ENCODE data around the gene WSCD1.

Gene WSCD1

DNA sequence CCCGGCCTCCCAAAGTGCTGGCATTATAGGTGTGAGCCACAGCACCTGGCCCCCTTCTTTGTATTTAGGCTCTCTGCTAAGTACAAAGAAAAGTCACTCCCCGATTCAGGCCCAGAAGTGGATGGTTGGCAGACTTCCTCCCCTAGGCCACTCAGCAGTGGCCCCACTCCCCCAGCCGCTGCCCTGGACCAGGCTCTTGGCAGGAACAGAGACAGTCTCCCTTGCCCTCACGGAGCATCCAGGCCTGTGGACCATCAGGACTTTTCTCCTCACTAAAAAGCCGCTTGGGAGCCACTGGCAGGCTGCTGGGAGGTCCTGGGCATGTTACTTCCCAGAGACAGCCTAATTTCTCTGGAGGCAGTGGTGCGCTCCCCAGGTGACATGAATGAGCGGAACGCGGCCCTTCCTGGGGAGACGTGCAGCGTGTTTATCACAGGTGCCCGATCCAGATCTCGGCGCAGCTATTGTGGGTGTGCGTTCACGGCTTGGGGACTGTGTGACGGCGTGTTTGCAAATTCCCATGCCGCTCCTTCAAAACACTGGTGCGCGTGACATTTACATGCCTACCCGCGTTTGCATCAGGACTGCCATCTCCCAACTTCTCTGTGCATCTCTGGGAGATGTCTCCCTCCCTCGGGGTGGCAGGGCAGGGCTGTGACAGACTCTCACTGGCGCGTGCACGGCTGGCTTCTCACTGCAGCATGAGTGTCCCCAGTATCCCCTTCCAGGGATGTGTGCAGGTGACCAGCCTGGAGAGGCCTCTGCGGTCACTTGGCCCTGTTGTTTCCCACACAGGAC is 16.6 kb downstream of the WSCD1 start:
- no peak for DNase-seq (ENCODE audit: low spot score)

GRCh38 chr17:6088141-6088540 is 18.0 kb downstream of the WSCD1 start:
- DNase-seq (ENCODE audit: low spot score), result no peak

- DNase-seq (ENCODE audit: low spot score), result no peak
Observed at GRCh38 chr17:6090253-6090652, 20.1 kb downstream of the WSCD1 start.

DNA sequence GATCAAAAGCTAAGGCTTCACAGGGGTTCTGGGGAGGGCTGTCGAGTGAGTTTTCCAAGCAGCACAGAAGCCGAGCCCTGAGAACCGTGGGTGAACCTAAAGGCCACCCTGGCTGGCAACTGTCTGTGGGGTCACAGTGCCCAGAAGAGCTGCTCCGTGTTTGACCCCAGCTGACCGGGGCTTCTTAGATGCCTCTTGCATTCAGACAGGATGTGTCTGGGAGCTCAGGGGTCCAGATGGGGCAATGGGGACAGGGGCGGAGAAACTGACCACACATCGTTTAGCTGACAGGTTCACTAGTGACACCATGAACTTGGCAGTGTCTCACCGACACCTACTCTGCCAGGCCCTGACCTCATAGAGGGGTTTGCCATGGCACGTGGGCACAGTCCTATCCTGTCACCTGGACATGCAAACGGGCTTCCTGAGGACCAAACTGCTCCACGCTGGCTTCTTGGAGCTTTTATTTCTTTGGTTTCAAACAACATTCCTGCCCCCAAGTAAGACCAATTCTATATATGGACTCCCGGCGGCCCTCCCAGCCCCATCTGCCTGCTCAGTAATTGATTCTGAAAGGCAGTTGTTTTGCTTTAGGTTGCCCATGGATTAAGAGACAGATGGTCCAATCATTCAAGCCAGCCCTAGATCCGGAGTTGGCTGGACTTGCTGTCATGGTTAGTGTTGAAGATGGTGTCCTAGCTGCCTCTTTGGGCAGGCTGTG is 22.2 kb downstream of the WSCD1 start:
- DNase-seq (ENCODE audit: low spot score), result no peak

DNA sequence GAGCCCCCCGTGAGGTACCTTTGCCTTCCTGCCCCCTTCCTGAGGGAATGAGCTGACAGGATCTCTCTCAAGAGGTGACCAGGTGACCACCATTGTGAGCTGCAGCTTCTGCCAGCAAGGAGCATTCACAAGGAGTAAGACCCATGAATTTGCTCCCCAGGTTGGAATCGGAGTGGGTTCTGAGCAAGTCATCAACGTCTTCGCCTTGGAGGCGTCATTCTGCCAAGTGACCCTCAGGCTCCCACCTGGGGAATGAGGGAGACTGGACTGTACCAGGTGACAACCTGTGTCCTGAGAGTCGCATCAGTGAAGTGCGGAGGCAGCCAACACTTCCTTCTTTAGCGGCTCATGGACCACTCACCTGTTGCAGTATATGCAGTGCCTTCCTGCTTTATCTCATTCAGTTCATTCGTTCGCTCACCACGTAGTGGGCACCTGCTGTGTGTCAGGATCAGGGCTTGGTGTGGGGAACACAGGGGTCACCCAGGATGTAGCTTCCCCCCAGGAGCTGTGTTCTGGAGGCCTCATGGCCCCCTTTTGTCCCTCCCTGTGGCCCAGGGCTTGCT is 22.8 kb downstream of the WSCD1 start:
- DNase-seq (ENCODE audit: low spot score), result no peak

DNA sequence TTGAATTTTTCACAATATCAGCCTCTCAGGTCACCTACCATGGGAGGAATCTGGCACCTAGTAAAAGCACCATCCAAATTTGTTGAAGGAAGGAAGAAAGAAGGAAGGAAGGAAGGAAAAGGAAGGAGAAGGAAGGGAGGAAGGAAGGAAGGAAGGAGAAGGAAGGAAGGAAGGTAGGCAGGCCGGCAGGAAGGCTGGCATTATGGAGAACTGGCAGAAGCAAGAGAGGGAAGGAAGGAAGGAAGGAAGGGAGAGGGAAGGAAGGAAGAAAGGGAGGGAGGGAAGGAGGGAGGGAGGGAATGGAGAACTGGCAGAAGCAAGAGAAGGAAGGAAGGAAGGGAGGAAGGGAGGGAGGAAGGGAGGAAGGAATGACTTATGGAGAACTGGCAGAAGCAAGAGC is 24.3 kb downstream of the WSCD1 start:
- no peak for DNase-seq (ENCODE audit: low spot score)

GRCh38 chr17:6094926-6095325 is 24.7 kb downstream of the WSCD1 start:
- DNase-seq (ENCODE audit: low spot score), result no peak

DNA sequence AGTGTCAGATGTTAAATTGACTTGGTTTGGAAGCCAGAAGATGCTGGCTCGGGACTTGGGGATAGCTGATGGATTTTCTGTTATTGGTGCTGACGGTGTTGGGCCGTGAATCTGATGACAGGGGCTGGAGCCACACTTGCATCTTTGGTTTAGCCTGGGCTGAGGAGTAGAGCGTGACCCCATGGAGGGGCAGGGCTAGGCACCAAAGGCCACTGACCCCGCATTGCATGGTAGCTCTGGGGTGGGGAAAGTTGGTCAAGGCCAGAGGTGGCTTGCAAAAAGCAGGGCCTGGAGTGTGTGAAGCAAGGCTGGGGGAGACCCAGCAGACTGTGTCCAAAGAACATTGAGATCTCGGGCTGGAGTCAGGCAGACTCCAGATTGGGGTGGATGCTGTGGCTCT is 25.3 kb downstream of the WSCD1 start:
- no peak for DNase-seq (ENCODE audit: low spot score)

DNA sequence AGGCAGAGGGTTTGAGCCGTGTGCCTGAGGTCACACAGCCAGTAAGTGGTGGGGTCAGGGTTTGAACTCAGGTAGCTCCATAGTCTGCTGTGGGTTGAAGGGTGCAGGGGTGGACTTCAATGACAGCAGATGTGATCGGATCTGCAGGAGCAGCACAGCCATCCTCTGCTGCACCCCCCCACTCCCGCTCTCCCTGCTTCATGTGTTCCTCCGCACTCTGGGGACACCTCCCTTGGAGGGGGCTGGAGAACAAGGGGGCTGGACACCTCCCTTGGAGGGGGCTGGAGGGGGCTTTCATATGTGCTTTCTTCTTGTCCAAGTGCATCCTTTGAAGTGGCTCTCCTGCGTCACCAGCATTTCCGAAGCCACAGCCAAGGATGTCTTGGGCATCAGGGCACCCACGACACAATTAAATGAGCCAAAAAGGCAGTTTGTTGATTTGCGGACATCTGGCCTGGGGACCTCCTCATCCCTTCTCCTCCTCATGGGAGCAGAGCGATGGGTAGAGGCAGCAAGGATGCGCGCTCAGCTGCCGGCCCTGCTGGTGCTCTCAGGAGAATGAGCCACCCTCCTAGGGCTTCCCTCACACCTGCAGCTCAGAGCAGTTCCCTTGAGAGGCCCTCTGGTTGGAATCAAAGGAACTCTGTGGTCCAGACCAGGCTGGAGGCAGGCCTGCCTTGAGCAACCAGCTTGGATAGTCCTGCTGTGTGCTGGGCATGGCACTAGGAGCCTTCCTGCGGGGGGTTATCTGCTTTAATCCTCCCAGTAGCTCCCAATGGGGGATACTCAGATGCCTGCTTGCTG is 26.2 kb downstream of the WSCD1 start:
- DNase-seq (ENCODE audit: low spot score), result no peak

DNA sequence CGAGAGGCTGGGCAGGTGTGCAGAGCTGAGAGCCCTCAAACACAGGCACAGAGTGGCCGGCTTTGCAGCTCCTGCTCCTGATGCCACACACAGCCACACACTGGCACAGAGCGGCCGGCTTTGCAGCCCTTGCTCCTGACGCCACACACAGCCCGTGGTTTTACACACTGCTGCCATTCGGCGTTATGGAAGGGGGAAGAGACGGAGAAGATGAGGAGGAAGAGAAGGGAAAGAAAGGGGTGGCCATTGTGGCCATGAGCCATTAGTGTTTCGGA is 26.8 kb downstream of the WSCD1 start:
- no peak for DNase-seq (ENCODE audit: low spot score)

GRCh38 chr17:6098050-6098822 is 28.1 kb downstream of the WSCD1 start:
- DNase-seq (ENCODE audit: low spot score), result no peak

DNA sequence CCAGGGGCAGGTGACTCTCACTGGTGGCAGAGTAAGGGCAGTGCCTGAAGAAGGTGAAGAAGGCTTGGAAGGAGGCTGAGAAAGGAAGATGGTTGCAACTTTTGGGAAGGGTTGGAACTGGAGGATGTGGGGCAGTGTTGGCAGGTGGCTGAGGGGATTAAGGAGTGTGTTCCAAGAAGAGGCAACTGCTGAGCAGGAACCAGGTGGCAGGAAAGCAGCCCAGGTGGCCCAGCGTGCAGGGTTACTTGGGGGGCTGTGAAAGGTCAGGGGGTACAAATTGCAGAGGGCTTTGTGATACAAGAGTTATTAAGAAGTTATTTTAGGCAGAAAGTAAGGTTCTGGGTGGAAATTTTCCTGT is 28.6 kb downstream of the WSCD1 start:
- no peak for DNase-seq (ENCODE audit: low spot score)

DNA sequence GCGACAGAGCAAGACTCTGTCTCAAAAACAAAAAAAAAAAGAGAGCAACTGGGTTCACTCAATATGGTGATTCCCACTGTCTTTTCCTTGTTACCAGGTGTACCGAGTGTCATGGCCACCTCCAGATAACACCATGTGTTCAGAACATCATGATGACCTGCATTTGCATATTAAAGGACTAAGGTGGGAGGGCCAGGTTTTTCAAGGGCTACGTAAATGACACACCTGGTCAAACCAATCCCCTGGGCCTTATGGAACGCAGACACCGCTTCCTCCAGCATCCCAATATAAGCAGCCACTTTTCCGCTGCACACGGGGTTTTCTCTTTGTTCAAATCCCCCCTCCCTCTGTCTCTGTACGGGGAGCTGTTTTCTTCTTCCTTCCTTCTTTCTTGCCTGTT is 29.3 kb downstream of the WSCD1 start:
- no peak for DNase-seq (ENCODE audit: low spot score)

GRCh38 chr17:6100146-6100545 is 30.0 kb downstream of the WSCD1 start:
- no peak for DNase-seq (ENCODE audit: low spot score)

DNA sequence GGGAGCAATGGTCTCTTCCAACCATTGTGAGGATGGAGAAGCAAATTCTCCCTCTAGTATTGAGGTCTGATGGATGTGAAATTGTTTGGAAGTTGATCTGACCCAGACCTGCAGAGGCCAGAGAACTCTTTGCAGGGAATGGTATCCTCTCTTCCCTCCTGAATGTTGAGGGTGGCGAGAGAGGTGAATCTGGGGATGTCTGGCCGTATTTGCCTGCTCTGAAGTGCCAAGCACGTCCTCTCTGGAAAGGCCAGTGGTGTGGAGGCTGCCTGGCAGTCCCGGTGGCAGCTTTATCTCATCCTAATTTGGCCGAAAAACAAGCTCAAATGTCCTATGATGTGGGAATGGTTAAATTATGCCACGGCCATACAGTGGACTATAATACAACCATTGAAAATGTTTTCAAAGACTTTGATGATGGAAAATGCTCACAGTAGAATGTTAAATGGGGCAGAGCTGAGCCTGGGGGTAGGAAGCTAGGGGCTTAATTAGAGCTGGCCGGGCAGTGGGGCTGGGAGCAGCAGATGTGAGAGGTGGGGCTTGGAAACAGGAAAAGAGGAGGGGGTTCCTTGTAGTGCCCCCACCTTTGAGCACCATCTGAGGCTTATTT is 30.8 kb downstream of the WSCD1 start:
- DNase-seq (ENCODE audit: low spot score), result no peak

- DNase-seq (ENCODE audit: low spot score), result no peak
Observed at GRCh38 chr17:6101706-6102105, 31.5 kb downstream of the WSCD1 start.

DNA sequence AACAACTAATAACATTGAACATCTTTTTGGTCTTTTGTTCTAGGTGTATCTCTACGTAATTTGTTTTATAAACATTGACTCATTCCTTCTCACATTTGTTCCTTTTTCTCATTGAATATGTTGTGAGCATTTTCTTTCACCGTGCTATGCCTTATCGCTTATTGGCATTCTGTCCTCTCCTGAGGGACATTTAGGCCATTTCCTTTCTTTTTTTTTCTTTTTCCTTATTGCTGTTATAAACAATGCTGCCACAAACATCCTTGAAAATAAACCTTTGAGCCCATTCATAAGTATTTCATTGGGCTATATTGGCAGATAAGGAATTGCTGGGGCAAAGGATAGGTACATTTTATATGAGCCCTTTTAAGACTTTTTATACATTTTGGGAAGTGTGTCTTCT is 32.4 kb downstream of the WSCD1 start:
- no peak for DNase-seq (ENCODE audit: low spot score)

DNA sequence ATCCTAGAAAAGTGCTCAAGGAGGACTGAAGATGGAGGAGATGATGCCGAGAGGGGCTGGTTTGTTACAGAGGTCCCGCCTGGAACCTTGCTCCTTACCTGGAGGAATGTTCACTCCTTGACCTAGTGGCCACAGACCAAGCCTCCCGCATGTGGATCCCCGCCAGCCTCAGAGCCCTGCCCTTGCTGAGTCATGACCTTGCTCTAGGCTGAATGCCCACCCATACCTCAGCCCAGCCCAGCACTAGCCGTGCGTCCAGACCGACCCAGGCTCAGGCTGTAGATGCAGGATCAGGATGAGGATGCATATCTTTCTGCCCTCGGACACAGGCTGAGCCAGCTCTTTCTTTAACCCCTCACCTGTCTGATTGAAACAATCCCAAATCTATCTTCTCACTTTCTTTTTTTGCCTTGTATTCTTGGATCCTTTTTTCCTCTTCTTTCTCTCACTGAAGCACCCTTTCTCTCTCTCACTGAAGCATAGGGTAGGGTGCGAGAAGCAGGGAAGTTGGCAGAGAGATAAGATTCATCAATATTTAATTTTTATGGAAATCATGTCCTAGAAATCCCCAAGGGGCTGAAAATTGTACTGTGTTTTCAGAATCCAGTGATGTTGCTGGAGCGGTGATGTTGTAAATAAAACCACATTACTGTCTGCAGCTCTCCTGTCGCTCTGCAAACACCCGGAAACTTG is 34.9 kb downstream of the WSCD1 start:
- no peak for DNase-seq (ENCODE audit: low spot score)

GRCh38 chr17:6105649-6106007 is 35.4 kb downstream of the WSCD1 start:
- no peak for DNase-seq (ENCODE audit: low spot score)

- DNase-seq (ENCODE audit: low spot score), result no peak
Observed at GRCh38 chr17:6106212-6106611, 36.0 kb downstream of the WSCD1 start.

DNA sequence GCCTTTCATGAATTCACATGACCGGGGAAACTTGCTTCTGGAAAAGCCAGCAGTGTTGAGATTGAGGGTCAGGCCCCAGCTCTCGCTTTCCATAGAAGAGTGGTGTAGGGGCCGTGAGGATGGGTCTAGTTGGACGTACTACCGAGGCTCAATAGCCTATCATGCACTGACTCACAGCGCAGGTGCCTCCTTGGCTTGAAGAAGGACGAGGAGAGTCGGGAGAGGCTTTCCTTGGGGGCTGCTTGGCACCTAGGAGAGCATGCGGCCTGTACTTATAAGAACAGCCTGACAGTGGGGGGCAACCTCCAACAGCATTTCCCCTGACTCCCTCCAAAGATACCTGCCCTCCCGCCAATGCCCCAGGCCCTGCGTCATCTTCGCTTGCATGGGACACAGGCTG is 37.6 kb downstream of the WSCD1 start:
- no peak for DNase-seq (ENCODE audit: low spot score)
